Caco-2 (cell line): Measurements from ENCODE around the gene KLHL29. TPM values are rescaled to one million over a fixed set of nuclear protein-coding genes. Genes with fewer than 3 reads are reported as not detected.

Experiments
- BruUV-seq: library from RNA; stranded (reverse); fragments of 400-500 nt; replicated peaks from 2 replicates; lab custom pipeline; 2021; lab: Mats Ljungman, UMichigan
- CTCF ChIA-PET: fragments of 300-600 bp; sonication (Branson Sonifier 250); formaldehyde crosslinking; loops from one replicate; lab custom pipeline; 2022; ENCODE audit warnings: antibody characterized with exemption; lab: Charles Lee
- POLR2A ChIA-PET: fragments of 300-600 bp; sonication (Branson Sonifier 250); formaldehyde crosslinking; loops from one replicate; lab custom pipeline; 2022; ENCODE audit warnings: antibody characterized with exemption; lab: Charles Lee
- DNase-seq, 2 experiments: peaks; one replicate each; pipeline versions ENCODE4 v3.0.0 to v3.0.0-alpha.2; 2020 to 2022
- H3K27me3 ChIP-seq: replicated peaks from 2 replicates; pipeline ENCODE4 v1.6.0; 2011; ENCODE audit warnings: low read length; ENCODE audit not compliant: control insufficient read depth, insufficient read depth
- H3K36me3 ChIP-seq: 2 replicates; pipeline ENCODE4 v1.5.1; 2011; ENCODE audit warnings: low read length; ENCODE audit not compliant: control insufficient read depth, insufficient read depth
- H3K4me1 ChIP-seq: fragments of 250-450 bp; sonication (Bioruptor Pico); 2 replicates; pipeline ENCODE4 v1.5.1; 2020; ENCODE audit warnings: mild to moderate bottlenecking
- H3K4me3 ChIP-seq: 2 replicates; pipeline ENCODE4 v1.5.1; 2011; ENCODE audit warnings: low read depth, mild to moderate bottlenecking, control low read depth, low read length
- H3K9me3 ChIP-seq: fragments of 250-450 bp; sonication (Bioruptor Pico); 2 replicates; pipeline ENCODE4 v1.5.1; 2020; ENCODE audit warnings: mild to moderate bottlenecking, moderate library complexity
- H3K27ac Mint-ChIP-seq: one replicate; pipeline ENCODE4 v1.8.0; 2022; ENCODE audit warnings: mixed read lengths; ENCODE audit not compliant: unreplicated experiment
- H3K27me3 Mint-ChIP-seq: one replicate; pipeline ENCODE4 v1.8.0; 2022; ENCODE audit warnings: mixed read lengths; ENCODE audit not compliant: insufficient read depth, unreplicated experiment
- H3K36me3 Mint-ChIP-seq: one replicate; pipeline ENCODE4 v1.8.0; 2022; ENCODE audit warnings: mild to moderate bottlenecking, mixed read lengths; ENCODE audit not compliant: insufficient read depth, unreplicated experiment
- H3K4me1 Mint-ChIP-seq: one replicate; pipeline ENCODE4 v1.8.0; 2022; ENCODE audit warnings: low read depth, mixed read lengths; ENCODE audit not compliant: unreplicated experiment
- H3K4me3 Mint-ChIP-seq: one replicate; pipeline ENCODE4 v1.8.0; 2022; ENCODE audit warnings: mild to moderate bottlenecking, moderate library complexity, mixed read lengths; ENCODE audit not compliant: unreplicated experiment
- H3K9me3 Mint-ChIP-seq: one replicate; pipeline ENCODE4 v1.8.0; 2022; ENCODE audit warnings: mixed read lengths; ENCODE audit not compliant: unreplicated experiment
- intact Hi-C: fragments of 100-400 bp; cut with micrococcal nuclease; formaldehyde crosslinking; loops from one replicate; pipeline ENCODE4 v1.10.0; 2022; ENCODE audit not compliant: unreplicated experiment
- total RNA-seq: library from RNA; stranded (reverse); gene quantifications from 2 replicates; pipeline ENCODE4 v1.2.3, GENCODE V29; 2022
- TF ChIP-seq, protein P1 (sequence below), 2 experiments: fragments of 200-600 bp in 1 of 2; IDR thresholded peaks; 1 replicate in 1 of 2; 2 replicates in 1 of 2; pipeline versions ENCODE4 v1.5.1 to v1.8.0; 2011 to 2022; ENCODE audit warnings: antibody characterized with exemption in 1 of 2, control low read depth in 1 of 2, inconsistent platforms in 1 of 2, low read depth in 1 of 2, low read length in 1 of 2, mild to moderate bottlenecking in 1 of 2, moderate library complexity in 1 of 2; ENCODE audit not compliant: insufficient read depth in 1 of 2, severe bottlenecking in 1 of 2, unreplicated experiment in 1 of 2

Gene KLHL29
- total RNA-seq, 1 experiment from 2014 or later, result 0.61 TPM

- Mint-ChIP-seq H3K27me3 (peaks cover 10% of the 10 kb centered on the region), H3K27ac (no peak overlapping the region), H3K36me3 (no peaks in the 10 kb centered on the region), H3K4me1 (no peaks in the 10 kb centered on the region), H3K4me3 (no peak overlapping the region), H3K9me3 (no peaks in the 10 kb centered on the region)
- CTCF ChIA-PET, result interaction anchor here (1.0 kb wide), 1 partner anchor 65 kb away, joined by 4 read pairs; no protein-coding TSS in a partner anchor
- Histone ChIP-seq H3K4me3 (no peak overlapping the region), H3K4me1 (no peaks in the 10 kb centered on the region), H3K9me3 (no peaks in the 10 kb centered on the region), H3K36me3 (no peaks in the 10 kb centered on the region), H3K27me3 (no peaks in the 10 kb centered on the region; the same call in 1 of the 2 replicates)
- DNase-seq, result no peak
- POLR2A ChIA-PET, result no interaction called here
- BruUV-seq, result no TSS peak
- intact Hi-C loops, result loop anchor here (5.0 kb wide), 1 partner anchor 203 kb away; no protein-coding TSS in a partner anchor
- TF ChIP-seq, protein P1, sequence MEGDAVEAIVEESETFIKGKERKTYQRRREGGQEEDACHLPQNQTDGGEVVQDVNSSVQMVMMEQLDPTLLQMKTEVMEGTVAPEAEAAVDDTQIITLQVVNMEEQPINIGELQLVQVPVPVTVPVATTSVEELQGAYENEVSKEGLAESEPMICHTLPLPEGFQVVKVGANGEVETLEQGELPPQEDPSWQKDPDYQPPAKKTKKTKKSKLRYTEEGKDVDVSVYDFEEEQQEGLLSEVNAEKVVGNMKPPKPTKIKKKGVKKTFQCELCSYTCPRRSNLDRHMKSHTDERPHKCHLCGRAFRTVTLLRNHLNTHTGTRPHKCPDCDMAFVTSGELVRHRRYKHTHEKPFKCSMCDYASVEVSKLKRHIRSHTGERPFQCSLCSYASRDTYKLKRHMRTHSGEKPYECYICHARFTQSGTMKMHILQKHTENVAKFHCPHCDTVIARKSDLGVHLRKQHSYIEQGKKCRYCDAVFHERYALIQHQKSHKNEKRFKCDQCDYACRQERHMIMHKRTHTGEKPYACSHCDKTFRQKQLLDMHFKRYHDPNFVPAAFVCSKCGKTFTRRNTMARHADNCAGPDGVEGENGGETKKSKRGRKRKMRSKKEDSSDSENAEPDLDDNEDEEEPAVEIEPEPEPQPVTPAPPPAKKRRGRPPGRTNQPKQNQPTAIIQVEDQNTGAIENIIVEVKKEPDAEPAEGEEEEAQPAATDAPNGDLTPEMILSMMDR (IDR thresholded peaks at IDR 0.05; ENCODE audit: insufficient read depth in 1 of 2, low read depth in 1 of 2, low read length in 1 of 2, severe bottlenecking in 1 of 2, unreplicated experiment in 1 of 2), result no peak
Observed at GRCh38 chr2:23569761-23570365, 184.9 kb downstream of the KLHL29 start.

DNA sequence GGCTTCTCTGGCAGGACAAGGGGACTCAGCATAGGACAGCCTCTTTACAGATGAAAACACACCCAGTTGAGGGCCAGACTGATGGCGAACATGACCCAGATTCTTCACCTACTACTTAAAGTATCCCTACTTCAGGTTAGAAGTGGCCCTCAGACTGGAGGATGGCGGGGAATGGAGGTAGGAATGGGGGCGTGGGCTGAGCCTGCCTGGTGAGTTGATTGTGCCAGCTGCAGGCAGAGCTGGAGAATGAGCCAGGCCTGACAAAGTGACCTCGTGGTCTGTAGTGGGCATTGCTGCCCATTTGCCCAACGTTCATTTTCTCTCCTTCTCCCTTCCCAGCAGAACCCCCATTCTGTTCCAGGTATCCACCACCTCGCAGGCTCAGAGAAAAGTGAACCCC, 186.1 kb downstream of the KLHL29 start:
- intact Hi-C loops, result no loop called here
- DNase-seq, result no peak

GRCh38 chr2:23571527-23572282, 186.7 kb downstream of the KLHL29 start:
- no peak for DNase-seq
- Mint-ChIP-seq H3K4me1 (no peaks in the 10 kb centered on the region), H3K36me3 (no peaks in the 10 kb centered on the region), H3K27me3 (peaks cover 10% of the 10 kb centered on the region), H3K9me3 (no peaks in the 10 kb centered on the region), H3K4me3 (no peak overlapping the region), H3K27ac (no peak overlapping the region)
- ChIA-PET CTCF (no interaction called here), POLR2A (no interaction called here)
- intact Hi-C loops, result no loop called here
- no TSS peak for BruUV-seq
- TF ChIP-seq, protein P1 (IDR thresholded peaks at IDR 0.05; ENCODE audit: insufficient read depth in 1 of 2, low read depth in 1 of 2, low read length in 1 of 2, severe bottlenecking in 1 of 2, unreplicated experiment in 1 of 2), result no peak
- H3K36me3 ChIP-seq, result no peaks in the 10 kb centered on the region
- no peaks in the 10 kb centered on the region; the same call in 1 of the 2 replicates for H3K27me3 ChIP-seq
- H3K9me3 ChIP-seq, result no peaks in the 10 kb centered on the region
- H3K4me1 ChIP-seq, result no peaks in the 10 kb centered on the region
- H3K4me3 ChIP-seq, result no peak overlapping the region

More for the DNA sequence above, 186.1 kb downstream of the KLHL29 start:
- Histone ChIP-seq H3K4me3 (no peak overlapping the region), H3K4me1 (no peaks in the 10 kb centered on the region), H3K9me3 (no peaks in the 10 kb centered on the region), H3K36me3 (no peaks in the 10 kb centered on the region), H3K27me3 (no peaks in the 10 kb centered on the region; the same call in 1 of the 2 replicates)
- Mint-ChIP-seq H3K36me3 (no peaks in the 10 kb centered on the region), H3K4me1 (no peaks in the 10 kb centered on the region), H3K9me3 (no peaks in the 10 kb centered on the region), H3K27ac (no peak overlapping the region), H3K4me3 (no peak overlapping the region), H3K27me3 (peaks cover 10% of the 10 kb centered on the region)
- no TSS peak for BruUV-seq
- POLR2A ChIA-PET, result no interaction called here
- TF ChIP-seq, protein P1 (IDR thresholded peaks at IDR 0.05; ENCODE audit: insufficient read depth in 1 of 2, low read depth in 1 of 2, low read length in 1 of 2, severe bottlenecking in 1 of 2, unreplicated experiment in 1 of 2), result no peak
- CTCF ChIA-PET, result no interaction called here
